ENCODE results near the gene MRTFA.
"Not testable (repeated sequence)": the region's sequence is repeated elsewhere in the genome, so short reads cannot be mapped to it uniquely, and the experiment has no call there.

The MRTFA gene

GRCh38 chr22:40679249-40679963 lies 42.9 kb upstream of the MRTFA start, which contains the start of gene MCHR1:
TSS of gene MCHR1 (plus strand) at chr22:40679484. CDS start at chr22:40679653, 169 bp downstream.
- in situ Hi-C loops (cut with HindIII; ENCODE audit: low sequenced_read_pairs): no loop called here
- DNase-seq (ENCODE audit: low read depth, low spot score): no peak
- peak within 1 kb of the TSS; percentile 21 for H3K4me3 ChIP-seq (ENCODE audit: low read depth, low read length)
- TF ChIP-seq CTCF (IDR thresholded peaks at IDR 0.05; ENCODE audit: low read depth, low read length): no peak

- no peak for TF ChIP-seq CTCF (IDR thresholded peaks at IDR 0.05; ENCODE audit: low read depth, low read length)
- in situ Hi-C loops (cut with HindIII; ENCODE audit: low sequenced_read_pairs): no loop called here
- H3K4me3 ChIP-seq (ENCODE audit: low read depth, low read length): no peak overlapping the region
These were observed 42.2 kb upstream of the MRTFA start for GRCh38 chr22:40678493-40679248.

GRCh38 chr22:40676644-40677043 lies 40.1 kb upstream of the MRTFA start:
- no peak for DNase-seq (ENCODE audit: low read depth, low spot score)
- no peak overlapping the region for H3K4me3 ChIP-seq (ENCODE audit: low read depth, low read length)
- in situ Hi-C loops (cut with HindIII; ENCODE audit: low sequenced_read_pairs): no loop called here
- no peak for TF ChIP-seq CTCF (IDR thresholded peaks at IDR 0.05; ENCODE audit: low read depth, low read length)

More at GRCh38 chr22:40678493-40679248, 42.2 kb upstream of the MRTFA start:
- no peak for DNase-seq (ENCODE audit: low read depth, low spot score)

- H3K4me3 ChIP-seq (ENCODE audit: low read depth, low read length); DNase-seq (ENCODE audit: low read depth, low spot score); in situ Hi-C loops (cut with HindIII; ENCODE audit: low sequenced_read_pairs): not testable (repeated sequence)
These were observed 39.6 kb upstream of the MRTFA start for GRCh38 chr22:40676166-40676565.

- in situ Hi-C loops (cut with HindIII; ENCODE audit: low sequenced_read_pairs): no loop called here
- no peak for TF ChIP-seq CTCF (IDR thresholded peaks at IDR 0.05; ENCODE audit: low read depth, low read length)
- H3K4me3 ChIP-seq (ENCODE audit: low read depth, low read length): no peak overlapping the region
- DNase-seq (ENCODE audit: low read depth, low spot score): no peak
These were observed 37.8 kb upstream of the MRTFA start for GRCh38 chr22:40674274-40674673.

- H3K4me3 ChIP-seq (ENCODE audit: low read depth, low read length): no peak overlapping the region
- no peak for TF ChIP-seq CTCF (IDR thresholded peaks at IDR 0.05; ENCODE audit: low read depth, low read length)
- DNase-seq (ENCODE audit: low read depth, low spot score): no peak
- in situ Hi-C loops (cut with HindIII; ENCODE audit: low sequenced_read_pairs): no loop called here
These were observed 36.5 kb upstream of the MRTFA start for GRCh38 chr22:40673017-40673416.

- in situ Hi-C loops (cut with HindIII; ENCODE audit: low sequenced_read_pairs): no loop called here
- no peak for TF ChIP-seq CTCF (IDR thresholded peaks at IDR 0.05; ENCODE audit: low read depth, low read length)
- no peak for DNase-seq (ENCODE audit: low read depth, low spot score)
- H3K4me3 ChIP-seq (ENCODE audit: low read depth, low read length): no peak overlapping the region
These were observed 35.4 kb upstream of the MRTFA start for GRCh38 chr22:40671796-40672360.

All from astrocyte of the spinal cord (primary cell).